GM19463 (cell line): ENCODE measurements around the gene GIGYF2.

Experiments used
- ATAC-seq: cut with Tn5 transposase; IDR thresholded peaks from one replicate; pipeline ENCODE4 v1.9.1; 2021; ENCODE audit warnings: mild to moderate bottlenecking, moderate library complexity; ENCODE audit not compliant: unreplicated experiment

GIGYF2 gene

GRCh38 chr2:232861353-232861752 is 164.2 kb downstream of the GIGYF2 start:
- ATAC-seq = no peak

- ATAC-seq = no peak
These were observed 166.9 kb downstream of the GIGYF2 start for GRCh38 chr2:232863996-232864395.

- no peak for ATAC-seq
These were observed 168.0 kb downstream of the GIGYF2 start for GRCh38 chr2:232865165-232865564.

- ATAC-seq = no peak
These were observed 169.0 kb downstream of the GIGYF2 start for GRCh38 chr2:232866104-232866503.

GRCh38 chr2:232869138-232870017 is 172.2 kb downstream of the GIGYF2 start:
- no peak for ATAC-seq

GRCh38 chr2:232870018-232870765 is 173.1 kb downstream of the GIGYF2 start, which contains the start of gene SNORC:
SNORC (plus strand) TSS chr2:232870264; CDS start chr2:232870342, 78 bp downstream.
- ATAC-seq = no peak

GRCh38 chr2:232870766-232871371 is 173.7 kb downstream of the GIGYF2 start:
- no peak for ATAC-seq

- ATAC-seq = no peak
These were observed 174.3 kb downstream of the GIGYF2 start for GRCh38 chr2:232871418-232871834.

GRCh38 chr2:232871835-232872736 is 175.0 kb downstream of the GIGYF2 start:
- no peak for ATAC-seq

- no peak for ATAC-seq
These were observed 175.7 kb downstream of the GIGYF2 start for GRCh38 chr2:232872826-232873225.

- no peak for ATAC-seq
These were observed 176.3 kb downstream of the GIGYF2 start for GRCh38 chr2:232873292-232873908.

GRCh38 chr2:232873909-232874641 is 176.9 kb downstream of the GIGYF2 start:
- no peak for ATAC-seq

GRCh38 chr2:232874677-232875223 is 177.6 kb downstream of the GIGYF2 start:
- no peak for ATAC-seq

GRCh38 chr2:232875256-232876121 is 178.4 kb downstream of the GIGYF2 start:
- no peak for ATAC-seq

GRCh38 chr2:232876161-232876977 is 179.2 kb downstream of the GIGYF2 start:
- ATAC-seq = no peak

GRCh38 chr2:232876978-232877441 is 179.9 kb downstream of the GIGYF2 start:
- no peak for ATAC-seq

GRCh38 chr2:232877940-232878511 is 180.9 kb downstream of the GIGYF2 start:
- no peak for ATAC-seq
